Aorta (tissue), 5 donors: ENCODE data around the gene CCDC15. TPM values are rescaled to one million over a fixed set of nuclear protein-coding genes. Genes with fewer than 3 reads are reported as not detected.

Experiments used
- ATAC-seq: fragments of 200-7000 bp; cut with Tn5 transposase; one replicate; pipeline ENCODE4 v1.9.1; 2022; ENCODE audit warnings: moderate library complexity; ENCODE audit not compliant: low FRiP score
- DNase-seq, 2 donors: peaks; one replicate each; pipeline ENCODE4 v3.0.0-alpha.2; 2020
- H3K27ac ChIP-seq, 2 donors: one replicate each; pipeline ENCODE4 v1.5.1; 2013; ENCODE audit warnings: low read length in 2 of 2, mild to moderate bottlenecking in 2 of 2, moderate library complexity in 2 of 2, control low read depth in 1 of 2, inconsistent platforms in 1 of 2, low read depth in 1 of 2
- H3K27me3 ChIP-seq, 2 donors: one replicate each; pipeline ENCODE4 v1.6.1; 2013; ENCODE audit warnings: control low read depth in 1 of 2, low read length in 1 of 2, mild to moderate bottlenecking in 1 of 2, moderate library complexity in 1 of 2; ENCODE audit not compliant: insufficient read depth in 2 of 2, control insufficient read depth in 1 of 2
- H3K36me3 ChIP-seq, 2 donors: one replicate each; pipeline ENCODE4 v1.6.1; 2013; ENCODE audit warnings: control low read depth in 1 of 2, low read length in 1 of 2, mild to moderate bottlenecking in 1 of 2; ENCODE audit not compliant: insufficient read depth in 2 of 2, control insufficient read depth in 1 of 2
- H3K4me1 ChIP-seq, 2 donors: one replicate each; pipeline ENCODE4 v1.6.1; 2013; ENCODE audit warnings: low read length in 2 of 2, control low read depth in 1 of 2, mild to moderate bottlenecking in 1 of 2, moderate library complexity in 1 of 2; ENCODE audit not compliant: insufficient read depth in 2 of 2, control insufficient read depth in 1 of 2
- H3K4me3 ChIP-seq, 2 donors: one replicate each; pipeline ENCODE4 v1.5.1; 2013; ENCODE audit warnings: low read length in 2 of 2, control low read depth in 1 of 2, mild to moderate bottlenecking in 1 of 2
- H3K9me3 ChIP-seq: one replicate; pipeline ENCODE4 v1.6.1; 2013; ENCODE audit warnings: mild to moderate bottlenecking, low read length; ENCODE audit not compliant: control insufficient read depth
- WGBS, 2 donors: extraction: QIAGEN DNeasy Blood & Tissue Kit; methylation state at CpG; one replicate each; pipeline ENCODE4 v1.1.7; 2013; 5-methylcytosine and 5-hydroxymethylcytosine counted together
- intact Hi-C, 2 donors: fragments of 100-400 bp; cut with DNase I; formaldehyde crosslinking; loops; one replicate each; pipeline versions ENCODE4 v1.14.2 to v1.15.0; 2022
- polyA plus RNA-seq, 2 donors: library from polyadenylated mRNA; stranded (reverse); fragments of 200-250 nt; gene quantifications; one replicate each; pipeline ENCODE4 v1.2.3, GENCODE V29; 2013
- total RNA-seq, 2 donors: library from RNA; stranded (reverse); fragmentation: NEBNext Ultra II Directional; extraction: Animal tissue kit (Norgen Biotek cat#: 25700); gene quantifications; one replicate each; pipeline ENCODE4 v1.2.1, GENCODE V29; 2021
- donor health status: healthy with polysubstance abuse.
- donor health status: Bipolar disorder and iron deficiency.
- donor health status: DM: no; HTN: no; CAD: no.
- donor health status: DM: no; HTN: no; CAD: no.
- donor health status: DM: yes; HTN: yes; CAD: no.

Gene CCDC15
- total and polyA plus RNA-seq, 4 donors = 0.13 to 1.5 (median 0.79) TPM

DNA sequence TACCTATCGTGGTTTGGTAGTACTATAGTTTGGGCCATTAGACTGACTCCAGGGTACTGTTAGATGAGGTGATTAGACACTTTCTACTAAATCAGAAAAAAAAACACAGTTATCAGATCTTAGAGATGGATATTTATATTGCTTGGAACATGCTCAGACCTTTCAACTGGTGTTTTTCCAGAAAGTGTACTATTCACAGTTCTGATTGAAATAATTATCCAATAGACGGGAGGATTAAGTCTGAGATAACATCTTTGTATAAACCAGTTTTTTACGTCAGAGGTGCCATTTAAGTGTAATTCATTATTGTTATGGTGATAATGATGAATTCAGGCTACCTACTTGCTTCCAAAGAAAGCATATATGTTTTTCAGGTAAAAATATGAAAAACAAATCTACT is 22.5 kb downstream of the CCDC15 start:
- no peak for ATAC-seq
- Histone ChIP-seq H3K9me3 (peaks cover under 1% of the 10 kb centered on the region), H3K4me3 (no peak overlapping the region), H3K27me3 (no peaks in the 10 kb centered on the region), H3K36me3 (no peaks in the 10 kb centered on the region), H3K27ac (no peak overlapping the region), H3K4me1 (no peaks in the 10 kb centered on the region)
- DNase-seq = no peak
- 79 to 83% methylated on average over 3 of the region's 3 CpGs for WGBS, 2 donors
- intact Hi-C loops = no loop called here

DNA sequence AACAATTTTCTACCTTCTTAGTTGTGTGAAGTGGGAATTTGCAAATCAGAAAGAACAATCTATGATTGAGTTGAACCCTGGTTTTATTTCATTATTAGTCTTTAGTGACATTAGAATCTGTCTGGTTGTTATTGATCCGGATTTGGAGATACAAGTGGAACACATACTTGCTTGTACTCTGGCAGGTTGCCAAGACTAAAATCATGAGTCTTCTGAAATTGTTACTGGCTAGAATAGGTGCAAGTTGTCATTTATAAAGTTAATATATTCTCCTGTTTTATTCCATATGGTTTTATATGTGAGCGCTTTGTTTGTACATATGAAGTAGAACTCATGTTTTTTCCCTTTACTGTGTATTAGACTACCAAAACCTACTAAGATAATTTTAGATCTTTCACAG is 23.0 kb downstream of the CCDC15 start:
- intact Hi-C loops = no loop called here
- no peak for ATAC-seq
- 85 to 88% methylated on average over 2 of the region's 2 CpGs for WGBS, 2 donors

DNA sequence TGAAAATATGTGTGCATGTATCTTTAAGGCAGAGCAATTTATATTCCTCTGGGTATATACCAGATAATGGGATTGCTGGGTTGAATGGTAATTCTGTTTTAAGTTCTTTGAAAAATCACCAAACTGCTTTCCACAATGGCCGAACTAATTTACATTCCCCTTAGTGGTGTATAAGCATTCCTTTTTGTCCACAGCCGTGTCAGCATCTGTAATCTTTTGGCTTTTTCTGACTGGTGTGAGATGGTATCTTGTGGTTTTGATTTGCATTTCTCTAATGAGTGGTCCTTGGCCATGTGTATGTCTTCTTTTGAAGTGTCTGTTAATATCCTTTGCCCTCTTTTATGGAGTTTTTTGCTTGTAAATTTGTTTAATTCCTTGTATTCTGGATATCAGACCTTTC is 24.3 kb downstream of the CCDC15 start:
- Histone ChIP-seq H3K9me3 (peaks cover 4% of the 10 kb centered on the region), H3K36me3 (no peaks in the 10 kb centered on the region), H3K27me3 (no peaks in the 10 kb centered on the region), H3K4me3 (no peak overlapping the region), H3K27ac (no peak overlapping the region), H3K4me1 (no peaks in the 10 kb centered on the region)
- ATAC-seq = no peak
- WGBS, 2 donors = 96 to 98% methylated on average over 2 of the region's 2 CpGs
- intact Hi-C loops = no loop called here
- DNase-seq = no peak

More for the DNA sequence above, 23.0 kb downstream of the CCDC15 start:
- no peaks in the 10 kb centered on the region for H3K27me3 ChIP-seq
- no peak overlapping the region for H3K4me3 ChIP-seq
- peaks cover 4% of the 10 kb centered on the region for H3K9me3 ChIP-seq
- no peaks in the 10 kb centered on the region for H3K4me1 ChIP-seq
- DNase-seq = no peak
- H3K27ac ChIP-seq = no peak overlapping the region
- no peaks in the 10 kb centered on the region for H3K36me3 ChIP-seq

DNA sequence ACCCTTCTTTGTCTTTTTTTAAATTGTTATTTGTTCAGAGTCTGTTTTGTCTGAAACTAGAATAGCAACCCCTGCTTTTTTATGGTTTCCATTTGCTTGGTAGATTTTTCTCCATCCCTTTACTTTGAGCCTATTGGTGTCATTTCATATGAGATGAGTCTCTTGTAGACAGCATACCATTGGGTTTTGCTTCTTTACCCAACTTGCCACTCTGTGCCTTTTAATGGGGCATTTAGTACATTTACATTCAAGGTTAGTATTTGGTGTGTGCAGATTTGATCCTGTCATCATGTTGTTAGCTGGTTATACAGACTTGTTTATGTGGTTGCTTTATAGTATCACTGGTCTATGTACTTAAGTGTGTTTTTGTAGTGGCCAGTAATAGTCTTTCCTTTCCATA is 28.0 kb downstream of the CCDC15 start:
- Histone ChIP-seq H3K27ac (no peak overlapping the region), H3K4me1 (no peaks in the 10 kb centered on the region), H3K4me3 (no peak overlapping the region), H3K27me3 (no peaks in the 10 kb centered on the region), H3K9me3 (peaks cover 4% of the 10 kb centered on the region), H3K36me3 (no peaks in the 10 kb centered on the region)
- ATAC-seq = no peak
- intact Hi-C loops = no loop called here
- DNase-seq = no peak

DNA sequence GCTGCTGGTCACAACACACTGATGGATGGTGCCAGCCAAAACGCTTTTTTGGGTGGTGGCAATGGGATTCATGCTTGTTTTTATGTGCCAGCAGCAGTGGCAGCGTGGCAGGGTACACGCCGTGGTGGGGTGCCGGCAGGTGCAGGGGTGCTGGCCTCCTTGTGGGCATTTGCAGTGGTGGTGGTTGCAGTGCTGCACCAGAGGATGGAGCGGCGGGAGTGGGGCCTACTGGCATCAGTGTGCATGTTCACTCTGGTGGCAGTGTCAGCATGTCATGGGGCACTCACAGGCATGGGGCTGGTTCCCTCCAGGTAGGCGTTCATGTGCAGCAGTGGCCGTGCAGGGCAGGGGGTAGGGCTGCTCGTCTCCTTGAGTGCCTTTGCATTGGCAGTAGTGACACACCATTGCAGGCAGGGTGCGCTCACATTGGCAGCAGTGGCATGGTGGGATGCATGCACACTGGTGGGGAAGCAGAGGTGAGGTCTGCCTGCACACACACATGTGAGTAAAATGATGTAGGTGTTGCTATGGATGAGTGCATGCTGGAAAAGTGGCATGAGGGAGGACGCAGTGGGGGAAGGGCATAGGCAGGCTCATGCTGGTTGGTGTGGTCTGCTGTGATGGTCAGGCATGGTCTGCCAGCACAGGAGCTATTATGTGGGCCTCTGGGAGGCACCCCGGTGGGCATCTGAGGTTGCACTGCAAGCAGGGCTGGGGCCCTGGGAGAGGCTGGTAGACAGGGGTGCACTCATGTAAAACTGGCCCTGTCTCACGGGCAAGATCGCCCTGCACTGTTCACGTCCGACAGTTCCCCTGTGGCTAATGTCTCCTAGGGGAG is 29.9 kb downstream of the CCDC15 start:
- WGBS, 2 donors = 96 to 97% methylated on average over 14 to 17 of the region's 17 CpGs
- intact Hi-C loops = no loop called here

DNA sequence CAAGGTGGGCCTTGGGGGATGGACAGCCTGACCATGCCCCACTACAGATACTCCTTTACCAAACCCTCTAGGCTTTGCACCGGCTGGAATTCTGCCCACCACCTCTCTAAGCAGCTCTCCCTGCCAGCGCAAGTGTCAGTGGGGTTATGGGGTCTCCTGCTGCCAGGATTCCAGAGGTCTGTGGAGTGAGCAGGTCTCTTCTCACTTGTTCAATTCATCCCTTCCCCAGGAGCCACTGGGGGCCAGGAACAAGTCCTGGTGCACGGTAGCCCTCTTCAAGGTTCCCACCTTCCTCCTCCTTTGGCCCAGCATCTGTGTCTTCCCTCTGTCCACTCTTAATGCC is 30.5 kb downstream of the CCDC15 start:
- intact Hi-C loops = no loop called here
- H3K9me3 ChIP-seq = peaks cover 4% of the 10 kb centered on the region
- no peaks in the 10 kb centered on the region for H3K27me3 ChIP-seq
- 91 to 96% methylated on average over 3 of the region's 3 CpGs for WGBS, 2 donors
- H3K36me3 ChIP-seq = no peaks in the 10 kb centered on the region
- H3K4me3 ChIP-seq = no peak overlapping the region
- no peaks in the 10 kb centered on the region for H3K4me1 ChIP-seq
- DNase-seq = no peak
- ATAC-seq = no peak
- H3K27ac ChIP-seq = no peak overlapping the region

More for the DNA sequence above, 29.9 kb downstream of the CCDC15 start:
- no peak overlapping the region for H3K4me3 ChIP-seq
- DNase-seq (no peak), ATAC-seq (no peak)
- H3K27ac ChIP-seq = no peak overlapping the region
- H3K4me1 ChIP-seq = no peaks in the 10 kb centered on the region
- no peaks in the 10 kb centered on the region for H3K27me3 ChIP-seq
- H3K36me3 ChIP-seq = no peaks in the 10 kb centered on the region
- peaks cover 4% of the 10 kb centered on the region for H3K9me3 ChIP-seq

DNA sequence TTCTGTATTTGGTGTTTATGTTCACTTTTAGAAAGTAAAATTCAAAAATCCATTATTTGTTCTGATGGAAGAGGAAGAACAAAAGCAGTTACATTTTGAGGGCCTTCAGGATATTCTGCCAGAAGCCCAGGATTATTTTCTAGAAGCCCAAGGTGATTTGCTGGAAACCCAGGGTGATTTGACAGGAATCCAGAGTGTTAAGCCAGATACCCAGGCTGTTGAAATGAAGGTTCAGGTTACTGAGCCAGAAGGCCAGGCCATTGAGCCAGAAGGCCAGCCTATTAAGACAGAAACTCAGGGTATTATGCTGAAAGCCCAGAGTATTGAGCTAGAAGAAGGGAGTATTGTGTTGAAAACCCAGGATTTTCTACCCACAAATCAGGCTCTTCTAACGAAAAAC is 33.1 kb downstream of the CCDC15 start:
- ATAC-seq (no peak), DNase-seq (no peak)
- intact Hi-C loops = no loop called here
- no peaks in the 10 kb centered on the region for H3K9me3 ChIP-seq
- no peaks in the 10 kb centered on the region for H3K27me3 ChIP-seq
- WGBS, 2 donors = 95% methylated on average over 1 of the region's 1 CpG
- H3K4me3 ChIP-seq = no peak overlapping the region
- H3K27ac ChIP-seq = no peak overlapping the region
- no peaks in the 10 kb centered on the region for H3K36me3 ChIP-seq
- H3K4me1 ChIP-seq = no peaks in the 10 kb centered on the region

DNA sequence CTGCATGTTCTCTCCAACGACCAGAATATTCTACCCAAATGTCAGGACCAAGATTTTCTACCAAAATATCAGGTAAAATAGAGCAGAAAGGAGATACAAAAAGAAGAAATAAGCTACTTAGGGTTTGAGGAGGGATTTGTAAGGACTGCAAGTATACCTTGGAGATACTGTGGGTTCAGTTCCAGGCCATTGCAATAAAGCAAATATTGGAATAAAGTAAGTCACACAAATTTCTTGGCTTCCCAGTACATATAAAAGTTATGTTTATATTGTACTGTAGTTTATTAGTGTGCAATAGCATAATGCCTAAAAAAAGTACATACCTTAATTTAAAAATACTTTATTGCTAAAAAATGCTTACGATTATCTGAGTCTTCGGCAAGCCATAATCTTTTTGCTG is 34.1 kb downstream of the CCDC15 start:
- no peaks in the 10 kb centered on the region for H3K9me3 ChIP-seq
- ATAC-seq (no peak), DNase-seq (no peak)
- no peaks in the 10 kb centered on the region for H3K27me3 ChIP-seq
- H3K4me3 ChIP-seq = no peak overlapping the region
- H3K36me3 ChIP-seq = no peaks in the 10 kb centered on the region
- WGBS, 2 donors = 95% methylated on average over 3 of the region's 3 CpGs
- H3K27ac ChIP-seq = no peak overlapping the region
- no peaks in the 10 kb centered on the region for H3K4me1 ChIP-seq
- intact Hi-C loops = no loop called here

DNA sequence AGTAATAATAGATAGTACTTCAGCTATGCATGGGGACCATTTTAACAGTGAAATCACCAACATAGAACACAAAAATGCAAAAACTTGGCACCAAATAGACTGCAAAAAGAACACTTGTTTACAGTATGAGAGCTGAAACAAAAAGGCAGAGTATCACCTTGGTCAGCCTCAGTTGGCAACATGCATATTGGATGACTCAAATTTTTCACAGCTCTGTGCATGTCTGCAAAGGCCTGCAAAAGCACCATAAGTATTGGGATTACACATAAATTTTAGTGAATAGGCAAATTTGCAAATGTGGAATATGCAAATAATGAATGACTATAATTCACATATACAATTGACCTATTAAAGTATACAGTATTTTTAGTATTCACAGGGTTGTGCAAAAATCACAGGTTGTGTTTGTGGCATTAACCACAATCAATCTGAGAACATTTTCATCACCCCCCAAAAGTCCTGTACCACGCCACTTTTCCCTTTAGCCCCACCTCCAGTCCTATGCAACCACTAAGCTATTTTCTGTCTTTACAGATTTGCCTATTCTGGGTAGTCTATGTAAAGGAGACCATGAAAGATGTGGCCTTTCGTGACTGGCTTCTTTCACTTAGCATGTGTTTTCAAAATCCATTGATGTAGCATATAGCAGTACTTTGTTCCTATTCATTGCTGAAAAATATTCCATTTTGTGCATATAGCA is 47.2 kb downstream of the CCDC15 start:
- ATAC-seq (no peak), DNase-seq (no peak)
- Histone ChIP-seq H3K36me3 (no peaks in the 10 kb centered on the region), H3K4me3 (no peak overlapping the region), H3K27ac (no peak overlapping the region), H3K9me3 (no peaks in the 10 kb centered on the region), H3K4me1 (no peaks in the 10 kb centered on the region), H3K27me3 (no peaks in the 10 kb centered on the region)
- intact Hi-C loops = no loop called here
- WGBS, 2 donors = 95 to 99% methylated on average over 2 of the region's 2 CpGs
